ACC112 (cell line): ENCODE data around the gene ALOX5.
"Not testable (repeated sequence)": the region's sequence is repeated elsewhere in the genome, so short reads cannot be mapped to it uniquely, and the experiment has no call there.

Experiments
- H2AFZ ChIP-seq: fragments of 200-600 bp; sonication (generic); one replicate; pipeline ENCODE4 v1.6.0; 2017; ENCODE audit warnings: antibody characterized with exemption, low read length; ENCODE audit not compliant: unreplicated experiment
- H3K27ac ChIP-seq: fragments of 200-600 bp; sonication (generic); 2 replicates; pipeline ENCODE4 v1.5.1; 2014; ENCODE audit warnings: low read depth, mild to moderate bottlenecking, antibody characterized with exemption, low read length, moderate library complexity
- H3K27me3 ChIP-seq: fragments of 200-600 bp; sonication (generic); 2 replicates; pipeline ENCODE4 v1.6.1; 2014; ENCODE audit warnings: mild to moderate bottlenecking, antibody characterized with exemption, low read length, moderate library complexity, mixed read lengths; ENCODE audit not compliant: insufficient read depth
- H3K36me3 ChIP-seq: fragments of 200-600 bp; sonication (generic); 2 replicates; pipeline ENCODE4 v1.6.1; 2016; ENCODE audit warnings: mild to moderate bottlenecking, antibody characterized with exemption, low read length, moderate library complexity, mixed read lengths; ENCODE audit not compliant: insufficient read depth
- H3K4me1 ChIP-seq: fragments of 200-600 bp; sonication (generic); one replicate; pipeline ENCODE4 v1.6.1; 2016; ENCODE audit warnings: low read length, mixed read lengths; ENCODE audit not compliant: insufficient read depth, unreplicated experiment, control insufficient read depth
- H3K4me3 ChIP-seq: fragments of 200-600 bp; sonication (generic); 2 replicates; pipeline ENCODE4 v1.5.1; 2014; ENCODE audit warnings: mild to moderate bottlenecking, low read depth, low read length
- H3K79me2 ChIP-seq: fragments of 200-600 bp; sonication (generic); one replicate; pipeline ENCODE4 v1.6.0; 2016; ENCODE audit warnings: low read length; ENCODE audit not compliant: control insufficient read depth, unreplicated experiment, insufficient read depth

The ALOX5 gene

GRCh38 chr10:45386657-45387056 lies 12.6 kb downstream of the ALOX5 start:
- H3K4me1 ChIP-seq: no peaks in the 10 kb centered on the region
- no peaks in the 10 kb centered on the region for H3K36me3 ChIP-seq
- H3K27ac ChIP-seq: no peak overlapping the region
- no peak overlapping the region for H2AFZ ChIP-seq
- no peak overlapping the region for H3K4me3 ChIP-seq
- peaks cover 42% of the 10 kb centered on the region for H3K27me3 ChIP-seq
- H3K79me2 ChIP-seq: no peaks in the 10 kb centered on the region

GRCh38 chr10:45387096-45387893 lies 13.3 kb downstream of the ALOX5 start:
- H3K4me3 ChIP-seq: no peak overlapping the region
- H2AFZ ChIP-seq: no peak overlapping the region
- H3K27ac ChIP-seq: no peak overlapping the region
- no peaks in the 10 kb centered on the region for H3K36me3 ChIP-seq
- no peaks in the 10 kb centered on the region for H3K79me2 ChIP-seq
- H3K27me3 ChIP-seq: peaks cover 36% of the 10 kb centered on the region
- no peaks in the 10 kb centered on the region for H3K4me1 ChIP-seq

GRCh38 chr10:45389671-45390070 lies 15.7 kb downstream of the ALOX5 start:
- H3K27ac ChIP-seq, H3K79me2 ChIP-seq, H2AFZ ChIP-seq, H3K4me1 ChIP-seq, H3K4me3 ChIP-seq, H3K36me3 ChIP-seq: not testable (repeated sequence)
- H3K27me3 ChIP-seq: peaks cover 23% of the 10 kb centered on the region

- H3K79me2 ChIP-seq, H3K36me3 ChIP-seq, H3K4me3 ChIP-seq, H3K4me1 ChIP-seq, H2AFZ ChIP-seq, H3K27ac ChIP-seq: not testable (repeated sequence)
- H3K27me3 ChIP-seq: peaks cover 18% of the 10 kb centered on the region
These were observed 17.6 kb downstream of the ALOX5 start for GRCh38 chr10:45391636-45392035.

GRCh38 chr10:45395554-45395953 lies 21.5 kb downstream of the ALOX5 start:
- H3K4me3 ChIP-seq: no peak overlapping the region
- no peaks in the 10 kb centered on the region for H3K36me3 ChIP-seq
- H2AFZ ChIP-seq: no peak overlapping the region
- no peaks in the 10 kb centered on the region for H3K4me1 ChIP-seq
- H3K27ac ChIP-seq: no peak overlapping the region
- H3K79me2 ChIP-seq: no peaks in the 10 kb centered on the region
- peaks cover 40% of the 10 kb centered on the region for H3K27me3 ChIP-seq

GRCh38 chr10:45398595-45398994 lies 24.6 kb downstream of the ALOX5 start:
- H3K36me3 ChIP-seq: no peaks in the 10 kb centered on the region
- H3K27ac ChIP-seq: no peak overlapping the region
- H3K4me1 ChIP-seq: no peaks in the 10 kb centered on the region
- peaks cover 67% of the 10 kb centered on the region for H3K27me3 ChIP-seq
- no peak overlapping the region for H3K4me3 ChIP-seq
- no peaks in the 10 kb centered on the region for H3K79me2 ChIP-seq
- no peak overlapping the region for H2AFZ ChIP-seq

GRCh38 chr10:45399113-45399512 lies 25.1 kb downstream of the ALOX5 start:
- Histone ChIP-seq H3K4me3 (no peak overlapping the region), H3K27ac (no peak overlapping the region), H3K27me3 (peaks cover 72% of the 10 kb centered on the region), H3K79me2 (no peaks in the 10 kb centered on the region), H3K36me3 (no peaks in the 10 kb centered on the region), H2AFZ (no peak overlapping the region), H3K4me1 (no peaks in the 10 kb centered on the region)

- Histone ChIP-seq H3K27me3 (peaks cover 93% of the 10 kb centered on the region), H3K4me3 (no peak overlapping the region), H3K27ac (no peak overlapping the region), H3K4me1 (no peaks in the 10 kb centered on the region), H2AFZ (no peak overlapping the region), H3K36me3 (no peaks in the 10 kb centered on the region), H3K79me2 (no peaks in the 10 kb centered on the region)
These were observed 29.1 kb downstream of the ALOX5 start for GRCh38 chr10:45403151-45403550.

GRCh38 chr10:45404087-45404769 lies 30.2 kb downstream of the ALOX5 start:
- Histone ChIP-seq H3K36me3 (no peaks in the 10 kb centered on the region), H3K4me3 (no peak overlapping the region), H2AFZ (no peak overlapping the region), H3K27me3 (peaks cover 93% of the 10 kb centered on the region), H3K27ac (no peak overlapping the region), H3K4me1 (no peaks in the 10 kb centered on the region), H3K79me2 (no peaks in the 10 kb centered on the region)

- no peak overlapping the region for H3K4me3 ChIP-seq
- H3K79me2 ChIP-seq: no peaks in the 10 kb centered on the region
- H2AFZ ChIP-seq: no peak overlapping the region
- peaks cover 93% of the 10 kb centered on the region for H3K27me3 ChIP-seq
- H3K27ac ChIP-seq: no peak overlapping the region
- no peaks in the 10 kb centered on the region for H3K36me3 ChIP-seq
- H3K4me1 ChIP-seq: no peaks in the 10 kb centered on the region
These were observed 30.7 kb downstream of the ALOX5 start for GRCh38 chr10:45404770-45405120.

GRCh38 chr10:45407542-45407941 lies 33.5 kb downstream of the ALOX5 start:
- Histone ChIP-seq H3K27me3 (peaks cover 97% of the 10 kb centered on the region), H3K4me1 (no peaks in the 10 kb centered on the region), H3K36me3 (no peaks in the 10 kb centered on the region), H3K27ac (no peak overlapping the region), H3K4me3 (no peak overlapping the region), H3K79me2 (no peaks in the 10 kb centered on the region), H2AFZ (no peak overlapping the region)
